ENCODE data around the gene CFD.
A peak's percentile ranks its signal among the peaks of the same experiment; 100 is the strongest.
"Not testable (repeated sequence)": the region's sequence is repeated elsewhere in the genome, so short reads cannot be mapped to it uniquely, and the experiment has no call there.

CFD gene

DNA sequence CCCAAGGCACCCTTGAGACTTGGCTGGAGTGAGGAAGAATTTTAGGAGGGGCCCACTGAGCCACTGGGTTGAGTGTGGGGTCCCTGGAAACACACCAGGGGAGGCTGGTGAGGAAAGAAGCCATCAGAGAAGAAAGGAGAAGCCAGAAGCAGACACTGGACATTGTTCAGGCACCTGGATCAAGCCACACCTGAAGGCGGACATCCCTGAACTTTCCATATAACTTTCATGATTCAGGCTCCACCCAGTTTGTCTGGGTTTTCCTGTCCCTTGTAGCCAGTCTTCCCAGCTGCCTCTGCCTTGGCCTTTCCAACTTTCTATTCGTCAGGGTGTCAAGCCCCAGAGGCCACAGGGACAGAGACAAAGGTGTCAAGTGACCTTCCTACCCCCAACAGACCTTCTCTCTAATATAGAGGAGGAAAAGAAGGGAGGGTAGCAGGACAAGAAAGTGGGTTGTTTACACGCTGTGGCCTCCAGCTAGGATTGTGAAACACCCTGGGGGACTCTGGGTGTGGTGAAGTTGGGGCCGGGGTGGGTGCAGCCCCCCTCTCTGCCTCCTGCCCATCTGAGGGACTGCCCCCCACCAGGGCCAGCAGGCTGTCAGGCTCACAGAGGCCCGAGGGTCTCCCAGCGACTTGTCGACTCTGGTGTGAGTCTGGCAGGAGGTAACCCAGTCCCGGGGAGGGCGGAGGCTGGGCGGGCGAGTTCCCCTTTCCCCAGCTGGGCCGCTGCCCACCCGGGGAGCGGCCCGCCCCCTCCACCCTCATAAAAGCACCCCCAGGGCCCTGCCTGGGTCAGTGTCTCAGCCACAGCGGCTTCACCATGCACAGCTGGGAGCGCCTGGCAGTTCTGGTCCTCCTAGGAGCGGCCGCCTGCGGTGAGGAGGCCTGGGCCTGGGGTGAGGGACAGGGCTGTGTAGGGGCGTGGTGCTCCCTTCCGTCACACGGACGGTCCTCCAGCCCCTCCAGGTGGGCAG lies at the start of gene CFD:
Gene CFD (plus strand): TSS at position 797 of the 976 bp plus-strand sequence. CDS start 26 bp downstream, at position 823.
- H3K4me1 Mint-ChIP-seq: peaks cover 19% of the 10 kb centered on the region
- H3K36me3 Mint-ChIP-seq: no peaks in the 10 kb centered on the region
- H3K4me3 Mint-ChIP-seq: no peak within 1 kb of the TSS
- H3K27me3 Mint-ChIP-seq: peaks cover 1% of the 10 kb centered on the region
- H3K9me3 Mint-ChIP-seq: no peaks in the 10 kb centered on the region
- peak within 1 kb of the TSS; percentile 41 for H3K27ac Mint-ChIP-seq

DNA sequence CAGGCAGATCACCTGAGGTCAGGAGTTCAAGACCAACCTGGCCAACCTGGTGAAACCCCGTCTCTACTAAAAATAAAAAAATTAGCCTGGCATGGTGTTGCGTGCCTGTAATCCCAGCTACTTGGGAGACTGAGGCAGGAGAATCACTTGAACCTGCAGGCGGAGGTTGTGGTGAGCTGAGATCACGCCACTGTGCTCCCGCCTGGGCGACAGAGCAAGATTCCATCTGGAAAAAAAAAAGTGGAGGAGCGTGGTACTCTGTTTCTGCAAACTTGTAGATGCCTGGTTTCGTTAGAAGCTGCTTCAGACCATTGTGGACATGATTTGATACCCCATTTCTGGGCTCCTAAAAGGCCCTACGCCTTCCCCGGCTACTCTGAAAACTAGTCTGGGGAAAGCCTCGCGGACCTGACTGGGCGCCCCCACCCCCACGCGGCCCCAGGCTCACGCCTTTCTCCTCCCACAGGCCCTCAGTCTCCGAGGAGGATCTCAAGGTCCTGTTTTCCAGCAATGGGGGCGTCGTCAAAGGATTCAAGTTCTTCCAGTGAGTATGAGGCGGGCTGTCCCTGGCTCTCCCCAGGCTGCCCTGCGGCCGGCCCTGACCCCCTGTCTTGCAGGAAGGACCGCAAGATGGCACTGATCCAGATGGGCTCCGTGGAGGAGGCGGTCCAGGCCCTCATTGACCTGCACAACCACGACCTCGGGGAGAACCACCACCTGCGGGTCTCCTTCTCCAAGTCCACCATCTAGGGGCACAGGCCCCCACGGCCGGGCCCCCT lies 49.2 kb upstream of the CFD start:
- Mint-ChIP-seq H3K27ac (peak overlapping the region; percentile 35), H3K27me3 (no peaks in the 10 kb centered on the region), H3K4me3 (no peak overlapping the region), H3K4me1 (no peaks in the 10 kb centered on the region), H3K36me3 (peaks cover 8% of the 10 kb centered on the region), H3K9me3 (no peaks in the 10 kb centered on the region)

DNA sequence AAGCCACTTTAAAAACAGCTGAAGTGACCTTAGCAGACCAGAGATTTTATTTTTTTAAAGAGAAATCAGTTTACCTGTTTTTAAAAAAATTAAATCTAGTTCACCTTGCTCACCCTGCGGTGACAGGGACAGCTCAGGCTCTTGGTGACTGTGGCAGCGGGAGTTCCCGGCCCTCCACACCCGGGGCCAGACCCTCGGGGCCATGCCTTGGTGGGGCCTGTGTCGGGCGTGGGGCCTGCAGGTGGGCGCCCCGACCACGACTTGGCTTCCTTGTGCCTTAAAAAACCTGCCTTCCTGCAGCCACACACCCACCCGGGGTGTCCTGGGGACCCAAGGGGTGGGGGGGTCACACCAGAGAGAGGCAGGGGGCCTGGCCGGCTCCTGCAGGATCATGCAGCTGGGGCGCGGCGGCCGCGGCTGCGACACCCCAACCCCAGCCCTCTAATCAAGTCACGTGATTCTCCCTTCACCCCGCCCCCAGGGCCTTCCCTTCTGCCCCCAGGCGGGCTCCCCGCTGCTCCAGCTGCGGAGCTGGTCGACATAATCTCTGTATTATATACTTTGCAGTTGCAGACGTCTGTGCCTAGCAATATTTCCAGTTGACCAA lies 48.5 kb upstream of the CFD start:
- no peak overlapping the region for H3K4me3 Mint-ChIP-seq
- H3K36me3 Mint-ChIP-seq: peaks cover 8% of the 10 kb centered on the region
- peak overlapping the region; percentile 35 for H3K27ac Mint-ChIP-seq

DNA sequence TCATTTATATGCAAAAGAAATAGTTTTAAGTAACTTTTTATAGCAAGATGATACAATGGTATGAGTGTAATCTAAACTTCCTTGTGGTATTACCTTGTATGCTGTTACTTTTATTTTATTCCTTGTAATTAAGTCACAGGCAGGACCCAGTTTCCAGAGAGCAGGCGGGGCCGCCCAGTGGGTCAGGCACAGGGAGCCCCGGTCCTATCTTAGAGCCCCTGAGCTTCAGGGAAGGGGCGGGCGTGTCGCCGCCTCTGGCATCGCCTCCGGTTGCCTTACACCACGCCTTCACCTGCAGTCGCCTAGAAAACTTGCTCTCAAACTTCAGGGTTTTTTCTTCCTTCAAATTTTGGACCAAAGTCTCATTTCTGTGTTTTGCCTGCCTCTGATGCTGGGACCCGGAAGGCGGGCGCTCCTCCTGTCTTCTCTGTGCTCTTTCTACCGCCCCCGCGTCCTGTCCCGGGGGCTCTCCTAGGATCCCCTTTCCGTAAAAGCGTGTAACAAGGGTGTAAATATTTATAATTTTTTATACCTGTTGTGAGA lies 47.9 kb upstream of the CFD start:
- Mint-ChIP-seq H3K27ac (peak overlapping the region; percentile 51), H3K9me3 (no peaks in the 10 kb centered on the region), H3K4me3 (no peak overlapping the region), H3K36me3 (peaks cover 10% of the 10 kb centered on the region), H3K27me3 (no peaks in the 10 kb centered on the region), H3K4me1 (no peaks in the 10 kb centered on the region)

More for the DNA sequence above, 48.5 kb upstream of the CFD start:
- no peaks in the 10 kb centered on the region for H3K4me1 Mint-ChIP-seq
- no peaks in the 10 kb centered on the region for H3K27me3 Mint-ChIP-seq
- no peaks in the 10 kb centered on the region for H3K9me3 Mint-ChIP-seq

DNA sequence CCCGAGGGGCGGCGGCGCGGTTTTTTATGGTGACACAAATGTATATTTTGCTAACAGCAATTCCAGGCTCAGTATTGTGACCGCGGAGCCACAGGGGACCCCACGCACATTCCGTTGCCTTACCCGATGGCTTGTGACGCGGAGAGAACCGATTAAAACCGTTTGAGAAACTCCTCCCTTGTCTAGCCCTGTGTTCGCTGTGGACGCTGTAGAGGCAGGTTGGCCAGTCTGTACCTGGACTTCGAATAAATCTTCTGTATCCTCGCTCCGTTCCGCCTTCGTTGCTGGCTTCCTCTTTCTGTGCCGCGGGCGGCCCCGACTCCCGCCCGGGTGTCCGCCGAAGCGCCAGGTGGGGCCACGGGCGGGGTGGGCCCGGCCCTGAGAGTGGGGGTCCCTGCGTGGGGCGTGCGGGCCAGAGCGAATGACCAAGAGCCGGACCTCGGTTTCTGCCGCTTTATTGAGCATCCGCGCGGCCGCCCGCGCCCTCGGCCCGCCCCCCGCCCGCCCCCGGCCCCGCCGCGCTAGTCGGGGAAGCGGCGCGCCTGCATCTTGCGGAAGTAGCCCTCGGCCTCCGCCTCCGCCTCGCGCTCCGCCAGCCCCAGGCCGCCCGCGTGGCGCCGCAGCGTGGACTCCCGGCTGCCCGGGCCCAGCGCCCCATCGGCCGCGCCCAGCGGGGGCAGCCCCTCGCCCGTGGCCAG lies 47.3 kb upstream of the CFD start:
- H3K27me3 Mint-ChIP-seq: no peaks in the 10 kb centered on the region
- no peaks in the 10 kb centered on the region for H3K9me3 Mint-ChIP-seq
- no peaks in the 10 kb centered on the region for H3K4me1 Mint-ChIP-seq
- no peak overlapping the region for H3K4me3 Mint-ChIP-seq
- H3K36me3 Mint-ChIP-seq: peaks cover 11% of the 10 kb centered on the region
- no peak overlapping the region for H3K27ac Mint-ChIP-seq

DNA sequence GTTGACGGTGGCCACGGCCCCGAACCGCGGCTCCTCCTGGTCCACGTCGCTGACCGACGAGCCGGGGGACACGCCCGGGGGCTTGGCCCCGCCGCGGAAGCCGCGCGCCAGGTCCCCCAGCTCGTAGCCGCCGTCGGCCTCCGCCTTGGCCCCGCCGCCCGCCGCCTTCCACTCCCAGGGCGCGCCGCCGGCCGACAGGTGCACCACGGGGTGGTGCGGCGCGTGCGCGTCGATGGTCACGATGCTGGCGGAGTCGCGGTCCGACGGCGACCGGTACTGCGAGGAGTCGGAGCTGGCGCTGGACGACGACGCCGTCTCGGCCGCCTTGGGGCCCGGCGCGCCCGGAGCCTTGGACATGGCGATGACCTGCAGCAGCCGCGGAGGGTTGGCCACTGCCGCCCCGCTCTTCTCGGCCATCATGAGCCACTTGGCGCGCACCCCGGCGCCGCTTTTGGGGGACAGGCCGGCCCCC lies 46.7 kb upstream of the CFD start:
- Mint-ChIP-seq H3K27me3 (no peaks in the 10 kb centered on the region), H3K36me3 (peaks cover 8% of the 10 kb centered on the region), H3K4me3 (no peak overlapping the region), H3K27ac (no peak overlapping the region), H3K9me3 (no peaks in the 10 kb centered on the region), H3K4me1 (no peaks in the 10 kb centered on the region)

DNA sequence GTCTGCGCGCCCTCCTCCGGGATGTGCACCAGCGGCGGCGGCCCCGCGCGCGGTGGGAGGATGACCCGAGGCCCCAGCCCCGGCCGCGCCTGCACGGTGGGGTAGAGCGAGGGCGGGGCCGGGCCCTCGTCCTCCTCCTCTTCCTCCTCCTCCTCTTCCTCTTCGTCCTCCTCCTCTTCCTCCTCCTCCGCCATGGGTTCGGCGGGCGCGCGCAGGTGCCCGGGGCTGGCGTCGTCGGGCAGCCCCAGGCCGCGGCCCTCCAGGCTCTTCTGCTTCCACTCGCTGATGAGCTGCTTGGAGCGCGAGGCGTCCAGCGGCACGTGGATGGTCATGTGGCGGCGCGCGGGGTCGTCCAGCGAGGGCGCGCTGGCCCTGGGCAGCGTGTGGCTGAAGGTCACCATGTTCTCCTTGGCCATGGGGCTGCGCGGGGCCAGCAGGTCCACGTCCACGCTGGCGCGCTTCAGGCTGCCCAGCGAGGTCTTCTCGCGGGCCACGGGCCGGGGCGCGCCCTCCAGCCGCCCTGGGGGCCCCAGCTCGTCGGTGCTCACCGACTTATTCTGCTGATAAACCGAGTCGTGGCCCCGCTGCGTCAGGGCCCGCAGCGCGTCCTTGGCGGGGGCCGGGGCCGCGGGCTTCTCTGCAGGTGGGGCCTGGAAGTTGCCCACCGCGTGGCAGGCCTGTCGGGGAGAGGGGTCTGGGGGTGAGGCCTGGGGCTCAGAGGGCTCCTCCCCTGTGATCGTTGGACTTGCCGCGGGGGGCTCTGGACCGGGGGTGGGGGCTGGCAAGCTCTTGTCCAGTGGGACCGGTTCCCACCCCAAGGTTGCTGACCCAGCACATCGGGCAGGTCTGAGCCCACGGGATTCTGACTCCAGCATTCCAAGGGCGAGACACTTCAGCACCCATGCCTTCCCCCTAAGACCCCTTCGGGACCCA lies 46.0 kb upstream of the CFD start:
- Mint-ChIP-seq H3K4me3 (no peak overlapping the region), H3K27ac (peak overlapping the region; percentile 62), H3K9me3 (no peaks in the 10 kb centered on the region), H3K27me3 (no peaks in the 10 kb centered on the region), H3K4me1 (no peaks in the 10 kb centered on the region), H3K36me3 (peaks cover 8% of the 10 kb centered on the region)

DNA sequence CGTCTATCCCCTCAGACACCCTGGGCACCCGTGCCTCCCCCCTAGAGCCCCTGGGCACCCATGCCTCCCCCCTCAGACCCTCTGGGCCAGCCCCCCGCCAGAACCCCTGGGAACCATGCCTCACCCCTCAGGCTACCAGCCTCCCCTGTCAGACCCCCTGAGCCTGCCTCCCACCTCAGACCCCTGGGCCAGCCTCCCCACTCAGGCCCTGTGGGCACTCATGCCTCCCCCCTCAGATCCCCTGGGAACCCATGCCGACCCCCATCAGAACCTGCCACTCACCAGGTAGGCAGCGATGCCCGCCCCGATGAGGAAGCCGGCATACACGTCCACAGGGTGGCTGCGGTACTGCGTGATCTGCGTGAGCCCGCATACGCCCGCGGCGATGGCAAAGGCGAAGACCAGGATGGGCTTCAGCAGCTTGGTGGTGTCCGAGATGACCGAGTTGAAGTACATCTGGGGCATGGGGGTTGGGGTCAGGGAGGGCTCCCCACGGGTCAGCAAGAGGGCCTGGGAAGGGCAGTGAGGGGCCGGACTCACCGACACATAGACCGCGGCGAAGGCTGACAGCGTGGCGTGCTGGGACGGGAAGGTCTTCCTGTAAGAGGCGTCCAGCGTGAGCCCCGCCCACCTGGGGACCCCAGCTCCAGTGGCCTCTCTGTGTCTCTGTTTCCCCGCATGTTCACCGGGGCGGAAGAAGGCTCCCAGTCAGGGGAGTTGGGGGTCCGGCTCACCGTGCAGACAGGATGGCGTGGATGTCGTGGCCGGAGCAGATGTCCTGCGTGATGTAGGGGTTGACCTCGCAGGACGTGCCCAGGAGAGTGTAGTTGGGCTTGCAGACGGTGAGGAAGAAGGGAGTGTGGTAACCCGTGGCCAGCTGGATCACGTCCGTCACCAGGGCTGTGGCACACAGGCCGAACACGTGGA lies 45.0 kb upstream of the CFD start:
- peak overlapping the region; percentile 90 for H3K27ac Mint-ChIP-seq

DNA sequence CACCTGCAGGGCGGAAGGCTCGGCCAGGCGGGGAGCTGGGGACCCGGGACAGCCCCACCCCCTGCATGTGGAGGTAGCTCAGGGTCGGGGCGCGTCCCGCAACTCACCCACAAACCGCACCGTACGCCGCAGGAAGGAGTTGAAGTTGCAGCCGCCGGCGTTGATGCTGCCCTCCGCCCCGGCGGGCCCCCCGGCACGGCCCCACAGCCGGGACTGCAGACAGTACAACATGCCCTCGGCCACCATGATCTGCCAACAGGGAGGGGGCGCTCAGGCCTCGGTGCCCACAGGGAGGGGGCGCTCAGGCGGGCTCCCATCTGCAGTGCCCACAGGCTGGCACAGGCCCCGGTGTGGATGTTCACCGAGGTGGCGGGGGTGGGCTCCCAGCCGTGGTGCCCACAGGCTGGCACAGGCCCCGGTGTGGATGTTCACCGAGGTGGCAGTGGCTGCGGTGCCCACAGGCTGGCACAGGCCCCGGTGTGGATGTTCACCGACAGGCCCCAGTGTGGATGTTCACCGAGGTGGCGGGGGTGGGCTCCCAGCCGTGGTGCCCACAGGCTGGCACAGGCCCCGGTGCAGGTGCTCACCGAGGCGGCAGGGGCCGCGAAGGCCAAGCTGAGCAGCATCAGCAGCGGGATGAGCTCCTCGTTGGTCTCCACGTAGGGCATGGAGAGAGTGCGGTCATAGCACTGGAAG lies 44.2 kb upstream of the CFD start:
- Mint-ChIP-seq H3K9me3 (no peaks in the 10 kb centered on the region), H3K4me1 (no peaks in the 10 kb centered on the region), H3K4me3 (no peak overlapping the region), H3K36me3 (peaks cover 8% of the 10 kb centered on the region), H3K27me3 (no peaks in the 10 kb centered on the region), H3K27ac (peak overlapping the region; percentile 78)

More for the DNA sequence above, 45.0 kb upstream of the CFD start:
- H3K27me3 Mint-ChIP-seq: no peaks in the 10 kb centered on the region
- no peak overlapping the region for H3K4me3 Mint-ChIP-seq
- no peaks in the 10 kb centered on the region for H3K9me3 Mint-ChIP-seq
- H3K4me1 Mint-ChIP-seq: no peaks in the 10 kb centered on the region
- peaks cover 8% of the 10 kb centered on the region for H3K36me3 Mint-ChIP-seq

DNA sequence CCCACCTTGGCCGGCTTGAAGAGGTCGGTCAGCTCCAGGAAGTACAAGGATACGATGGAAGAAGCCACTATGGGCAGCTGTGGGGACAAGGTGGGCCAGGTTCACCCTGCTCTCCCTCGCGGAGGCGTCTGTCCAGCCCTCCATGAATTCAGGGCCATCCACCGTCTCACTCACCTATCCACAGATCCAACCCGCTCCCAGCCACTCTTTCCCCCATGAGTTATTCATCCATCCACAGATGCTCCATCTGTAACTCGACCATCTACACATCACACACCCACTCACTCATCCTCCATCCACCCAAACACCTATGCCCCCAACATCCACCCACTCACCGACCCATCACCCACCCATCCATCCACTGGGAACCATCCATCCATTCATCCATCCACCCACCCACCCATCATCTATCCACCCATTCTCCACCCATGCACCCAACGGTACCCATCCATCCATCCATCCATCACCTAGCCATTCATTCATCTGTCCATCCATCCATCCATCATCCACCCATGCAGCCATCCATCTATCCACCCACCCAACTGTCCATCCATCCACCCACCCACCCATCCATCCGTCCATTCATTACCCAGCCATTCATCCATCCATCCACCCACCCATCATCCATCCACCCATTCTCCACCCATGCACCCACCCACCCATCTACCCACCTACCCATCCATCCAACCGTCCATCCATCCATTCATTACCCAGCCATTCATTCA lies 43.5 kb upstream of the CFD start:
- Mint-ChIP-seq H3K36me3 (peaks cover 8% of the 10 kb centered on the region), H3K4me3 (no peak overlapping the region)

DNA sequence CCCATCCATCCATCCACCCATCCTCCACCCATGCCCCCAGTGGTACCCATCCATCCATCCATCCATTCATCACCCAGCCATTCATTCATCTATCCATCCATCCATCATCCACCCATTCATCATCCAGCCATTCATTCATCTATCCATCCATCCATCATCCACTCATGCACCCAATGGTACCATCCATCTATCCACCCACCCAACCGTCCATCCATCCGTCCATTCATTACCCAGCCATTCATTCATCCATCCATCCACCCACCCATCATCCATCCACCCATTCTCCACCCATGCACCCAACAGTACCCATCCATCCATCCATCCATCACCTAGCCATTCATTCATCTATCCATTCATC lies 43.0 kb upstream of the CFD start:
- Mint-ChIP-seq H3K4me1 (no peaks in the 10 kb centered on the region), H3K27me3 (no peaks in the 10 kb centered on the region), H3K36me3 (peaks cover 6% of the 10 kb centered on the region), H3K9me3 (no peaks in the 10 kb centered on the region), H3K4me3 (no peak overlapping the region), H3K27ac (peak overlapping the region; percentile 14)

More for the DNA sequence above, 43.5 kb upstream of the CFD start:
- Mint-ChIP-seq H3K4me1 (no peaks in the 10 kb centered on the region), H3K27me3 (no peaks in the 10 kb centered on the region), H3K27ac (peak overlapping the region; percentile 78), H3K9me3 (no peaks in the 10 kb centered on the region)

DNA sequence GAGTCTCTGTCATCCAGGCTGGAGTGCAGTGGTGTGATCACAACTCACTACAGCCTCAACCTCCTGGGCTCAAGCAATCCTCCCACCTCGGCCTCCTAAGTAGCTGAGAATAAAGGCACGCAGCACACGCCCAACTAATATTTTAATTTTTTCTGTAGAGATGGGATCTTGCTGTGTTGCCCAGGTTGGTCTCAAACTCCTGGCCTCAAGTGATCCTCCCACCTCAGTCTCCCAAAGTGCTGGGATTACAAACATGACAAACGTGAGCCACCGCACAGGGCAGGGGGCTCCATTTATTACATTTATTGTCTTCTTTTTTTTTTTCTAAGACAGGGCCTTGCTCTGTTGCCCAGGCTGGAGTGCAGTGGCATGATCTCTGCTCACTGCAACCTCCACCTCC lies 39.3 kb upstream of the CFD start:
- H3K36me3 Mint-ChIP-seq, H3K27ac Mint-ChIP-seq, H3K4me1 Mint-ChIP-seq, H3K27me3 Mint-ChIP-seq, H3K4me3 Mint-ChIP-seq, H3K9me3 Mint-ChIP-seq: not testable (repeated sequence)
